Measurements from ENCODE around the gene CCER1.

CCER1 gene

GRCh38 chr12:90925562-90925961 lies 29.4 kb downstream of the CCER1 start:
- H3K4me3 ChIP-seq (ENCODE audit: low read depth, low read length) = no peak overlapping the region
- no peak for TF ChIP-seq CTCF (IDR thresholded peaks at IDR 0.05; ENCODE audit: low read depth, low read length, missing control alignments)
- DNase-seq (ENCODE audit: low read depth) = no peak

GRCh38 chr12:90924406-90924805 lies 30.6 kb downstream of the CCER1 start:
- H3K4me3 ChIP-seq (ENCODE audit: low read depth, low read length) = no peak overlapping the region
- TF ChIP-seq CTCF (IDR thresholded peaks at IDR 0.05; ENCODE audit: low read depth, low read length, missing control alignments) = no peak
- DNase-seq (ENCODE audit: low read depth) = no peak

GRCh38 chr12:90922145-90922627 lies 32.8 kb downstream of the CCER1 start:
- no peak for TF ChIP-seq CTCF (IDR thresholded peaks at IDR 0.05; ENCODE audit: low read depth, low read length, missing control alignments)
- no peak for DNase-seq (ENCODE audit: low read depth)
- no peak overlapping the region for H3K4me3 ChIP-seq (ENCODE audit: low read depth, low read length)

GRCh38 chr12:90921536-90921935 lies 33.4 kb downstream of the CCER1 start:
- no peak overlapping the region for H3K4me3 ChIP-seq (ENCODE audit: low read depth, low read length)
- DNase-seq (ENCODE audit: low read depth) = no peak
- no peak for TF ChIP-seq CTCF (IDR thresholded peaks at IDR 0.05; ENCODE audit: low read depth, low read length, missing control alignments)

GRCh38 chr12:90920222-90920621 lies 34.8 kb downstream of the CCER1 start:
- DNase-seq (ENCODE audit: low read depth) = no peak
- no peak for TF ChIP-seq CTCF (IDR thresholded peaks at IDR 0.05; ENCODE audit: low read depth, low read length, missing control alignments)

GRCh38 chr12:90917431-90917830 lies 37.5 kb downstream of the CCER1 start:
- no peak for TF ChIP-seq CTCF (IDR thresholded peaks at IDR 0.05; ENCODE audit: low read depth, low read length, missing control alignments)
- H3K4me3 ChIP-seq (ENCODE audit: low read depth, low read length) = no peak overlapping the region
- DNase-seq (ENCODE audit: low read depth) = no peak

More at GRCh38 chr12:90920222-90920621, 34.8 kb downstream of the CCER1 start:
- no peak overlapping the region for H3K4me3 ChIP-seq (ENCODE audit: low read depth, low read length)

- no peak for TF ChIP-seq CTCF (IDR thresholded peaks at IDR 0.05; ENCODE audit: low read depth, low read length, missing control alignments)
- no peak overlapping the region for H3K4me3 ChIP-seq (ENCODE audit: low read depth, low read length)
- DNase-seq (ENCODE audit: low read depth) = no peak
Observed at GRCh38 chr12:90916516-90916915, 38.5 kb downstream of the CCER1 start.
